OCI-LY1 (cell line): ENCODE data around the gene AFDN.

Experiments
- H2AFZ ChIP-seq: fragments of 200-600 bp; sonication (generic), shearing (Covaris generic); 2 replicates; pipeline ENCODE4 v1.6.0; 2014; ENCODE audit warnings: antibody characterized with exemption, mild to moderate bottlenecking, low read length
- H3F3A ChIP-seq: fragments of 200-600 bp; sonication (generic), shearing (Covaris generic); 2 replicates; pipeline ENCODE4 v1.6.0; 2014; ENCODE audit warnings: mild to moderate bottlenecking, antibody characterized with exemption, low read length, moderate library complexity; ENCODE audit not compliant: insufficient read depth
- H3K27ac ChIP-seq: fragments of 200-600 bp; sonication (generic); 2 replicates; pipeline ENCODE4 v1.5.1; 2014; ENCODE audit warnings: low read length, mixed run types, mild to moderate bottlenecking, low read depth; ENCODE audit not compliant: poor library complexity, severe bottlenecking
- H3K27me3 ChIP-seq: fragments of 200-600 bp; sonication (generic); 2 replicates; pipeline ENCODE4 v1.6.0; 2014; ENCODE audit warnings: antibody characterized with exemption, mild to moderate bottlenecking, low read length, moderate library complexity; ENCODE audit not compliant: insufficient read depth
- H3K36me3 ChIP-seq: fragments of 200-600 bp; sonication (generic); 2 replicates; pipeline ENCODE4 v1.6.1; 2014; ENCODE audit warnings: mild to moderate bottlenecking, antibody characterized with exemption, low read length, moderate library complexity, mixed read lengths; ENCODE audit not compliant: insufficient read depth
- H3K4me1 ChIP-seq: fragments of 200-600 bp; sonication (generic); 2 replicates; pipeline ENCODE4 v1.5.1; 2014; ENCODE audit warnings: mild to moderate bottlenecking, low read length, moderate library complexity; ENCODE audit not compliant: insufficient read depth, severe bottlenecking
- H3K4me2 ChIP-seq: fragments of 200-600 bp; sonication (generic), shearing (Covaris generic); 2 replicates; pipeline ENCODE4 v1.6.1; 2014; ENCODE audit warnings: low read length
- H3K4me3 ChIP-seq: fragments of 200-600 bp; sonication (generic); 2 replicates; pipeline ENCODE4 v1.5.1; 2014; ENCODE audit warnings: low read length, low read depth, mild to moderate bottlenecking, mixed read lengths; ENCODE audit not compliant: poor library complexity, severe bottlenecking
- H3K79me2 ChIP-seq: fragments of 200-600 bp; shearing (Covaris generic); 2 replicates; pipeline ENCODE4 v1.6.1; 2016; ENCODE audit warnings: mixed run types, low read length, mixed read lengths; ENCODE audit not compliant: insufficient read depth
- H3K9ac ChIP-seq: fragments of 200-600 bp; sonication (generic), shearing (Covaris generic); 2 replicates; pipeline ENCODE4 v1.6.1; 2014; ENCODE audit warnings: mild to moderate bottlenecking, low read length, mixed read lengths
- H3K9me2 ChIP-seq: fragments of 200-600 bp; sonication (generic), shearing (Covaris generic); 2 replicates; pipeline ENCODE4 v1.6.1; 2014; ENCODE audit warnings: low read depth, mild to moderate bottlenecking, low read length, mixed read lengths
- H3K9me3 ChIP-seq: fragments of 200-600 bp; shearing (Covaris generic); 2 replicates; pipeline ENCODE4 v1.6.1; 2014; ENCODE audit warnings: low read length, mixed read lengths
- H4K20me1 ChIP-seq: fragments of 200-600 bp; sonication (generic), shearing (Covaris generic); 2 replicates; pipeline ENCODE4 v1.6.0; 2016; ENCODE audit warnings: mild to moderate bottlenecking, low read length; ENCODE audit not compliant: insufficient read depth
- CTCF ChIP-seq: fragments of 200-600 bp; sonication (generic), shearing (Covaris generic); IDR thresholded peaks from 2 replicates; pipeline ENCODE4 v1.5.1; 2017; ENCODE audit warnings: mild to moderate bottlenecking, antibody characterized with exemption, low read length, moderate library complexity, mixed read lengths
- EZH2 ChIP-seq: fragments of 200-600 bp; sonication (generic), shearing (Covaris generic); IDR thresholded peaks from 2 replicates; pipeline ENCODE4 v1.8.0; 2017; ENCODE audit warnings: borderline replicate concordance, mixed run types, mild to moderate bottlenecking, antibody characterized with exemption, low read length, moderate library complexity, mixed read lengths

The AFDN gene

GRCh38 chr6:167979436-167980139, 152.9 kb downstream of the AFDN start:
- no peaks in the 10 kb centered on the region for H3K4me1 ChIP-seq
- no peaks in the 10 kb centered on the region for H3F3A ChIP-seq
- H3K9me2 ChIP-seq = no peaks in the 10 kb centered on the region
- no peak for TF ChIP-seq EZH2
- no peak overlapping the region for H3K9ac ChIP-seq
- H4K20me1 ChIP-seq = no peaks in the 10 kb centered on the region
- no peak overlapping the region for H3K4me2 ChIP-seq
- no peaks in the 10 kb centered on the region for H3K9me3 ChIP-seq
- H3K79me2 ChIP-seq = no peaks in the 10 kb centered on the region
- H3K27ac ChIP-seq = no peak overlapping the region
- H3K36me3 ChIP-seq = no peaks in the 10 kb centered on the region
- H3K27me3 ChIP-seq = no peaks in the 10 kb centered on the region; the same call in 1 of the 2 replicates
- no peak overlapping the region for H2AFZ ChIP-seq
- no peak overlapping the region for H3K4me3 ChIP-seq

GRCh38 chr6:167980911-167981580, 154.3 kb downstream of the AFDN start:
- Histone ChIP-seq H3K9me2 (no peaks in the 10 kb centered on the region), H3K4me3 (no peak overlapping the region), H3K27ac (no peak overlapping the region), H3K9me3 (no peaks in the 10 kb centered on the region), H3K27me3 (no peaks in the 10 kb centered on the region; the same call in 1 of the 2 replicates), H3K4me1 (no peaks in the 10 kb centered on the region), H4K20me1 (no peaks in the 10 kb centered on the region), H2AFZ (no peak overlapping the region), H3K79me2 (no peaks in the 10 kb centered on the region), H3K36me3 (no peaks in the 10 kb centered on the region), H3K9ac (no peak overlapping the region), H3F3A (no peaks in the 10 kb centered on the region), H3K4me2 (no peak overlapping the region)
- TF ChIP-seq EZH2 (no peak), CTCF (no peak)

DNA sequence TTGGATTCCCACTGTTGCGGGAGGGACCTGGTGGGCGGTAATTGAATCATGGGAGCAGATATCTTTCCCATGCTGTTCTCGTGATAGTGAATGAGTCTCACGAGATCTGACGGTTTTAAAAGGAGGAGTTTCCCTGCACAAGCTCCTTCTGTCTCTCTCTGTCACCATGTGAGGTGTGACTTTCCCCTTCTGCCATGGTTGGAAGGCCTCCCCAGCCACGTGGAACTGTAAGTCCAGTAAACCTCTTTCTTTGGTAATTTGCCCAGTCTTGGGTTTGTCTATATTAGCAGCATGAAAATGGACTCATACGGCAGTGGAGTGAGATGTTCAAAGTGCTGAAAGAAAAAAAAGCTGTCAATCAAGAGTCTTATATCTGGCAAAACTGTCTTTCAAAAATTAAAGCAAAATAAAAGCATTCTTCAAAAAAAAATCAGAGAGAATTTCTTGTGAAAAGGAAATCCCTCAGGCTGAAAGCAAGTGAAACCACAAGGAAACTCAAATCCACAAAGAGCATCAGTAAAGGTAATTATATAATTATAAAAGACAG, 155.3 kb downstream of the AFDN start:
- Histone ChIP-seq H3K4me1 (no peaks in the 10 kb centered on the region), H3K9me2 (no peaks in the 10 kb centered on the region), H3K9ac (no peak overlapping the region), H3K4me3 (no peak overlapping the region), H3K27ac (no peak overlapping the region), H3K79me2 (no peaks in the 10 kb centered on the region), H3F3A (no peaks in the 10 kb centered on the region), H2AFZ (no peak overlapping the region), H4K20me1 (no peaks in the 10 kb centered on the region), H3K36me3 (no peaks in the 10 kb centered on the region), H3K9me3 (no peaks in the 10 kb centered on the region), H3K4me2 (no peak overlapping the region), H3K27me3 (no peaks in the 10 kb centered on the region; the same call in 1 of the 2 replicates)
- no peak for TF ChIP-seq CTCF
